HEK293 (cell line): ENCODE results near the gene ATF6.
A peak's percentile ranks its signal among the peaks of the same experiment; 100 is the strongest.

Experiments
- CTCF ChIA-PET: fragments of 350-600 bp; formaldehyde crosslinking; extraction: SDS; loops from one replicate; lab custom pipeline; 2021; ENCODE audit warnings: antibody characterized with exemption; lab: Yijun Ruan, JAX
- POLR2A ChIA-PET: fragments of 300-600 bp; formaldehyde crosslinking; extraction: SDS; loops from one replicate; lab custom pipeline; 2020; ENCODE audit warnings: antibody characterized with exemption, inconsistent platforms; lab: Yijun Ruan, JAX
- H3K27ac ChIP-seq: fragments of 200-500 bp; sonication (Bioruptor generic); 2 replicates; pipeline ENCODE4 v1.5.1; 2014; ENCODE audit warnings: low read depth, low read length, control low read depth, inconsistent platforms; ENCODE audit errors: extremely low read depth
- H3K36me3 ChIP-seq, 2 experiments: fragments of 200-500 bp in 1 of 2; sonication (Bioruptor generic) in 1 of 2; 1 replicate in 1 of 2; 2 replicates in 1 of 2; pipeline ENCODE4 v1.5.1; 2014 to 2017; ENCODE audit warnings: inconsistent platforms in 2 of 2, low read length in 2 of 2; ENCODE audit not compliant: control insufficient read depth in 2 of 2, insufficient read depth in 1 of 2
- H3K4me1 ChIP-seq: fragments of 200-500 bp; sonication (Bioruptor generic); 2 replicates; pipeline ENCODE4 v1.5.1; 2014; ENCODE audit warnings: mild to moderate bottlenecking, low read length, inconsistent platforms; ENCODE audit not compliant: control insufficient read depth, insufficient read depth
- H3K4me3 ChIP-seq: 2 replicates; pipeline ENCODE4 v1.5.1; 2011; ENCODE audit warnings: low read depth, mild to moderate bottlenecking, control low read depth, low read length, moderate library complexity
- H3K9me3 ChIP-seq: fragments of 200-500 bp; sonication (Bioruptor generic); 2 replicates; pipeline ENCODE4 v1.5.1; 2014; ENCODE audit warnings: low read depth, low read length, inconsistent platforms; ENCODE audit not compliant: control insufficient read depth, insufficient read depth
- GLIS1 ChIP-seq: fragments of 450-650 bp; formaldehyde crosslinking; IDR thresholded peaks from 2 replicates; pipeline ENCODE4 v1.5.1; 2016; ENCODE audit warnings: missing biosample characterization, missing genetic modification characterization
- HOXD13 ChIP-seq: sonication (generic); formaldehyde crosslinking; IDR thresholded peaks from 2 replicates; pipeline ENCODE4 v1.8.0; 2022; ENCODE audit warnings: missing genetic modification reagents, borderline replicate concordance
- IKZF3 ChIP-seq: fragments of 450-650 bp; IDR thresholded peaks from 2 replicates; pipeline ENCODE4 v1.5.0; 2018; ENCODE audit warnings: missing biosample characterization, mild to moderate bottlenecking, missing genetic modification characterization, moderate library complexity
- KLF10 ChIP-seq: fragments of 450-650 bp; IDR thresholded peaks from 2 replicates; pipeline ENCODE4 v1.5.1; 2018; ENCODE audit warnings: missing biosample characterization, mild to moderate bottlenecking, missing genetic modification characterization
- PATZ1 ChIP-seq: fragments of 450-650 bp; formaldehyde crosslinking; IDR thresholded peaks from 2 replicates; pipeline ENCODE4 v1.5.1; 2016; ENCODE audit warnings: missing biosample characterization, missing genetic modification characterization
- PRDM4 ChIP-seq: fragments of 450-650 bp; formaldehyde crosslinking; IDR thresholded peaks from 2 replicates; pipeline ENCODE4 v1.5.1; 2017; ENCODE audit warnings: missing biosample characterization, missing genetic modification characterization
- PRDM6 ChIP-seq: fragments of 450-650 bp; formaldehyde crosslinking; IDR thresholded peaks from 2 replicates; pipeline ENCODE4 v1.5.1; 2017; ENCODE audit warnings: missing biosample characterization, missing genetic modification characterization
- RBAK ChIP-seq: fragments of 450-650 bp; formaldehyde crosslinking; IDR thresholded peaks from 2 replicates; pipeline ENCODE4 v1.5.1; 2016; ENCODE audit warnings: missing biosample characterization, missing genetic modification characterization
- REPIN1 ChIP-seq: fragments of 450-650 bp; formaldehyde crosslinking; IDR thresholded peaks from 2 replicates; pipeline ENCODE4 v1.5.1; 2017; ENCODE audit warnings: missing biosample characterization, missing genetic modification characterization, low read depth
- SP7 ChIP-seq: fragments of 450-650 bp; formaldehyde crosslinking; IDR thresholded peaks from 2 replicates; pipeline ENCODE4 v1.5.1; 2016; ENCODE audit warnings: missing biosample characterization, missing genetic modification characterization
- YY2 ChIP-seq: fragments of 450-650 bp; formaldehyde crosslinking; IDR thresholded peaks from 2 replicates; pipeline ENCODE4 v1.5.1; 2016; ENCODE audit warnings: missing biosample characterization, missing genetic modification characterization
- ZBTB8A ChIP-seq: fragments of 450-650 bp; formaldehyde crosslinking; IDR thresholded peaks from 2 replicates; pipeline ENCODE4 v1.5.1; 2016; ENCODE audit warnings: missing biosample characterization, missing genetic modification characterization
- ZEB2 ChIP-seq: fragments of 450-650 bp; formaldehyde crosslinking; IDR thresholded peaks from 2 replicates; pipeline ENCODE4 v1.5.1; 2016; ENCODE audit warnings: missing biosample characterization, missing genetic modification characterization
- ZNF121 ChIP-seq: fragments of 450-650 bp; formaldehyde crosslinking; IDR thresholded peaks from 2 replicates; pipeline ENCODE4 v1.5.1; 2016; ENCODE audit warnings: missing biosample characterization, missing genetic modification characterization
- ZNF391 ChIP-seq: fragments of 450-650 bp; formaldehyde crosslinking; IDR thresholded peaks from 2 replicates; pipeline ENCODE4 v1.5.1; 2016; ENCODE audit warnings: low read depth, missing biosample characterization, missing genetic modification characterization, borderline replicate concordance
- ZNF585B ChIP-seq: fragments of 450-650 bp; formaldehyde crosslinking; IDR thresholded peaks from 2 replicates; pipeline ENCODE4 v1.5.1; 2016; ENCODE audit warnings: missing biosample characterization, missing genetic modification characterization
- ZNF624 ChIP-seq: fragments of 450-650 bp; formaldehyde crosslinking; IDR thresholded peaks from 2 replicates; pipeline ENCODE4 v1.5.1; 2017; ENCODE audit warnings: missing biosample characterization, missing genetic modification characterization
- ZNF707 ChIP-seq: fragments of 450-650 bp; formaldehyde crosslinking; IDR thresholded peaks from 2 replicates; pipeline ENCODE4 v1.5.1; 2016; ENCODE audit warnings: missing biosample characterization, missing genetic modification characterization
- ZNF747 ChIP-seq: fragments of 450-650 bp; formaldehyde crosslinking; IDR thresholded peaks from 2 replicates; pipeline ENCODE4 v1.5.1; 2016; ENCODE audit warnings: missing biosample characterization, missing genetic modification characterization
- ZNF785 ChIP-seq: fragments of 450-650 bp; formaldehyde crosslinking; IDR thresholded peaks from 2 replicates; pipeline ENCODE4 v1.5.1; 2016; ENCODE audit warnings: missing biosample characterization, missing genetic modification characterization
- ZSCAN16 ChIP-seq: fragments of 450-650 bp; formaldehyde crosslinking; IDR thresholded peaks from 2 replicates; pipeline ENCODE4 v1.5.1; 2016; ENCODE audit warnings: missing biosample characterization, missing genetic modification characterization
- ZXDB ChIP-seq: fragments of 450-650 bp; formaldehyde crosslinking; IDR thresholded peaks from 2 replicates; pipeline ENCODE4 v1.5.1; 2016; ENCODE audit warnings: missing biosample characterization, missing genetic modification characterization
- TF ChIP-seq, protein P1 (sequence below): sonication (generic); formaldehyde crosslinking; IDR thresholded peaks from 2 replicates; pipeline ENCODE4 v1.8.1; 2022; ENCODE audit warnings: mild to moderate bottlenecking, moderate library complexity, missing genetic modification reagents
- TF ChIP-seq, protein P2 (sequence below): fragments of 450-650 bp; formaldehyde crosslinking; IDR thresholded peaks from 2 replicates; pipeline ENCODE4 v1.5.1; 2016; ENCODE audit warnings: missing biosample characterization, missing genetic modification characterization
- TF ChIP-seq, protein P3 (sequence below): fragments of 450-650 bp; formaldehyde crosslinking; IDR thresholded peaks from 2 replicates; pipeline ENCODE4; 2016; ENCODE audit warnings: missing biosample characterization, missing genetic modification characterization

The ATF6 gene

DNA sequence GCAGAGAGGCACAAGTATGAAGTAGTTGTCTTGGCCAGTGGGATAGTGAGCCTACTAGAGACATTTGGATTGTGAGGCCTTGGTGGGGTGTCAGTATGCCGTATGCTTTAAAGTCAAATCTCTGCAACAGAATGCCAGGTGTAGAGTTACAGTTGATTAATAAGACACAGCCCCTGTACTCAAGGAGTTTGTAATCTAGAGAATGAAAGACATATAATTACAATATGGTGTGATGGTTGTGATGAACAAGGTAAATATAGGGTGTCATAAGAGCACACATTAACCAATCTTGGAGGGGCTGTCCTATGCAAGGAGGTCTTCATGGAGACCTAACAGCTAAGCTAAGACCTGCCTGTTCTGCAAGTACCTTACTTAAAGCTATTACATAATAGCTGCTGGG, 113.1 kb downstream of the ATF6 start:
- Histone ChIP-seq H3K4me3 (no peak overlapping the region), H3K27ac (no peak overlapping the region), H3K36me3 (no peaks in the 10 kb centered on the region)
- CTCF ChIA-PET = interaction anchor here (0.7 kb wide), 1 partner anchor 133 kb away, joined by 3 read pairs; no protein-coding TSS in a partner anchor
- TF ChIP-seq SP7 (tag by site-specific recombination) = peak; percentile 95
- no peak for TF ChIP-seq ZNF785 (tag by site-specific recombination)
- TF ChIP-seq, all 188 proteins: peak for 1
- Histone ChIP-seq H3K9me3 (no peaks in the 10 kb centered on the region), H3K4me1 (peaks cover 14% of the 10 kb centered on the region; the same call in 1 of the 2 replicates)
- POLR2A ChIA-PET = no interaction called here

DNA sequence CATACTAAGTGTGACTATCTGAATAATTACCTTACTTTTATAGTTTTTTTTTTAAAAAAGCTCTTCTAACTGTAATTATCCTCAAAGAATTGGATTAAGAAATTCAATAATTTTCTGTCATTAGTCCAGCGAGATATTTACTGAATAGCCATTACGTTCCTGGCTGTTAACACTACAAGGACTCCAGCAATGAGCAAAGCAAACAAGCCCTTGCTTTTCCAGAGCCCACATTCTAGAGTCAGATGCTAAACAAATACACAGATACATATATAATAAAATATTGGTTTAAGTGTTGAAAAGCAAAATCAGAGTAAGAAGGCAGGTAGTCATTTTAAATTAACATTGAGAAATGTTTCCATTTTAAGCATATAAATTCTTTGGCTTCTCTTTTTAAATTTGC, 118.4 kb downstream of the ATF6 start:
- CTCF ChIA-PET = interaction anchor here (1.3 kb wide), 2 partner anchors 11 to 153 kb away, joined by 3 to 5 read pairs; no protein-coding TSS in a partner anchor
- H3K9me3 ChIP-seq = no peaks in the 10 kb centered on the region
- POLR2A ChIA-PET = no interaction called here
- H3K36me3 ChIP-seq = peaks cover 0 to 8% of the 10 kb centered on the region in 2 experiments; a peak in 1 of 3 replicates
- H3K27ac ChIP-seq = no peak overlapping the region
- no peak overlapping the region for H3K4me3 ChIP-seq
- peaks cover 23% of the 10 kb centered on the region for H3K4me1 ChIP-seq
- TF ChIP-seq PATZ1 (tag by site-specific recombination) (no peak), REPIN1 (tag by site-specific recombination) (no peak), ZBTB8A (no peak), ZXDB (tag by site-specific recombination) (no peak), ZEB2 (tag by site-specific recombination) (no peak), ZNF585B (tag by site-specific recombination) (no peak), RBAK (tag by site-specific recombination) (no peak), ZNF624 (tag by site-specific recombination) (no peak), GLIS1 (0 out of 2 replicates have a peak, but pooled peaks have one; percentile 8), ZNF121 (tag by site-specific recombination) (no peak), ZNF391 (tag by site-specific recombination) (no peak), HOXD13 (CRISPR knock-in tag) (no peak), ZSCAN16 (no peak), IKZF3 (peak; percentile 52; the same call in 1 of the 2 replicates), PRDM6 (tag by site-specific recombination) (peak; percentile 88), ZNF747 (tag by site-specific recombination) (no peak), YY2 (tag by site-specific recombination) (no peak), ZNF707 (tag by site-specific recombination) (no peak), PRDM4 (tag by site-specific recombination) (no peak), KLF10 (tag by site-specific recombination) (0 out of 2 replicates have a peak, but pooled peaks have one; percentile 35)
- TF ChIP-seq, protein P1, sequence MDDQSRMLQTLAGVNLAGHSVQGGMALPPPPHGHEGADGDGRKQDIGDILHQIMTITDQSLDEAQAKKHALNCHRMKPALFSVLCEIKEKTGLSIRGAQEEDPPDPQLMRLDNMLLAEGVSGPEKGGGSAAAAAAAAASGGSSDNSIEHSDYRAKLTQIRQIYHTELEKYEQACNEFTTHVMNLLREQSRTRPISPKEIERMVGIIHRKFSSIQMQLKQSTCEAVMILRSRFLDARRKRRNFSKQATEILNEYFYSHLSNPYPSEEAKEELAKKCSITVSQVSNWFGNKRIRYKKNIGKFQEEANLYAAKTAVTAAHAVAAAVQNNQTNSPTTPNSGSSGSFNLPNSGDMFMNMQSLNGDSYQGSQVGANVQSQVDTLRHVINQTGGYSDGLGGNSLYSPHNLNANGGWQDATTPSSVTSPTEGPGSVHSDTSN (CRISPR knock-in tag) = no peak
- TF ChIP-seq, protein P2, sequence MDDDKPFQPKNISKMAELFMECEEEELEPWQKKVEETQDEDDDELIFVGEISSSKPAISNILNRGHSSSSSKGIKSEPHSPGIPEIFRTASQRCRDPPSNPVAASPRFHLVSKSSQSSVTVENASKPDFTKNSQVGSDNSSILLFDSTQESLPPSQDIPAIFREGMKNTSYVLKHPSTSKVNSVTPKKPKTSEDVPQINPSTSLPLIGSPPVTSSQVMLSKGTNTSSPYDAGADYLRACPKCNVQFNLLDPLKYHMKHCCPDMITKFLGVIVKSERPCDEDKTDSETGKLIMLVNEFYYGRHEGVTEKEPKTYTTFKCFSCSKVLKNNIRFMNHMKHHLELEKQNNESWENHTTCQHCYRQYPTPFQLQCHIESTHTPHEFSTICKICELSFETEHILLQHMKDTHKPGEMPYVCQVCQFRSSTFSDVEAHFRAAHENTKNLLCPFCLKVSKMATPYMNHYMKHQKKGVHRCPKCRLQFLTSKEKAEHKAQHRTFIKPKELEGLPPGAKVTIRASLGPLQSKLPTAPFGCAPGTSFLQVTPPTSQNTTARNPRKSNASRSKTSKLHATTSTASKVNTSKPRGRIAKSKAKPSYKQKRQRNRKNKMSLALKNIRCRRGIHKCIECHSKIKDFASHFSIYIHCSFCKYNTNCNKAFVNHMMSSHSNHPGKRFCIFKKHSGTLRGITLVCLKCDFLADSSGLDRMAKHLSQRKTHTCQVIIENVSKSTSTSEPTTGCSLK (tag by site-specific recombination) = no peak
- TF ChIP-seq, protein P3, sequence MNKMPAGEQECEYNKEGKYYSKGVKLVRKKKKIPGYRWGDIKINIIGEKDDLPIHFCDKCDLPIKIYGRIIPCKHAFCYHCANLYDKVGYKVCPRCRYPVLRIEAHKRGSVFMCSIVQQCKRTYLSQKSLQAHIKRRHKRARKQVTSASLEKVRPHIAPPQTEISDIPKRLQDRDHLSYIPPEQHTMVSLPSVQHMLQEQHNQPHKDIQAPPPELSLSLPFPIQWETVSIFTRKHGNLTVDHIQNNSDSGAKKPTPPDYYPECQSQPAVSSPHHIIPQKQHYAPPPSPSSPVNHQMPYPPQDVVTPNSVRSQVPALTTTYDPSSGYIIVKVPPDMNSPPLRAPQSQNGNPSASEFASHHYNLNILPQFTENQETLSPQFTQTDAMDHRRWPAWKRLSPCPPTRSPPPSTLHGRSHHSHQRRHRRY = no peak
